Right cardiac atrium (tissue), 5 donors: ENCODE results near the gene CRYBB3. TPM values are rescaled to one million over a fixed set of nuclear protein-coding genes. Genes with fewer than 3 reads are reported as not detected.
"Not testable (repeated sequence)": the region's sequence is repeated elsewhere in the genome, so short reads cannot be mapped to it uniquely, and the experiment has no call there.

Experiments used
- ATAC-seq, 2 donors: fragments of 200-7000 bp; cut with Tn5 transposase; one replicate each; pipeline versions ENCODE4 v1.8.0 to v1.9.1; 2020; ENCODE audit warnings: moderate library complexity in 2 of 2, mild to moderate bottlenecking in 1 of 2
- DNase-seq, 3 donors: peaks; one replicate each; pipeline ENCODE4 v3.0.0-alpha.2; 2020
- H3K27ac ChIP-seq: one replicate; pipeline ENCODE4 v1.5.1; 2013; ENCODE audit warnings: mild to moderate bottlenecking, low read length, control low read depth, moderate library complexity
- H3K27me3 ChIP-seq: one replicate; pipeline ENCODE4 v1.6.1; 2013; ENCODE audit not compliant: control insufficient read depth, insufficient read depth
- H3K4me1 ChIP-seq: one replicate; pipeline ENCODE4 v1.6.1; 2013; ENCODE audit warnings: low read length; ENCODE audit not compliant: control insufficient read depth, insufficient read depth
- H3K4me3 ChIP-seq: one replicate; pipeline ENCODE4 v1.5.1; 2013; ENCODE audit warnings: low read length, control low read depth
- H3K9me3 ChIP-seq: one replicate; pipeline ENCODE4 v1.6.1; 2013; ENCODE audit warnings: low read length; ENCODE audit not compliant: control insufficient read depth
- WGBS: extraction: QIAGEN DNeasy Blood & Tissue Kit; methylation state at CpG from one replicate; pipeline ENCODE4 v1.1.7; 2013; 5-methylcytosine and 5-hydroxymethylcytosine counted together
- intact Hi-C, 4 donors: fragments of 100-400 bp; cut with DNase I; formaldehyde crosslinking; loops; one replicate each; pipeline versions ENCODE4 v1.11.0 to v1.14.0; 2022 to 2023
- polyA plus RNA-seq: library from polyadenylated mRNA; stranded (reverse); fragments of 200-250 nt; gene quantifications from one replicate; pipeline ENCODE4 v1.2.3, GENCODE V29; 2013
- total RNA-seq, 4 donors: library from RNA; stranded (reverse); fragmentation: NEBNext Ultra II Directional; extraction: Animal tissue kit (Norgen Biotek cat#: 25700); gene quantifications; one replicate each; pipeline ENCODE4 v1.2.1, GENCODE V29; 2021
- donor health status: healthy with polysubstance abuse.
- donor health status: DM: no; HTN: yes; CAD: no.
- donor health status: DM: no; HTN: no; CAD: no.
- donor health status: DM: no; HTN: yes; CAD: no; lungs with severe emphysema.
- donor health status: DM: yes; HTN: yes; CAD: no.

Gene CRYBB3
- total and polyA plus RNA-seq, 5 donors, result 0.11 TPM; not detected in 4

DNA sequence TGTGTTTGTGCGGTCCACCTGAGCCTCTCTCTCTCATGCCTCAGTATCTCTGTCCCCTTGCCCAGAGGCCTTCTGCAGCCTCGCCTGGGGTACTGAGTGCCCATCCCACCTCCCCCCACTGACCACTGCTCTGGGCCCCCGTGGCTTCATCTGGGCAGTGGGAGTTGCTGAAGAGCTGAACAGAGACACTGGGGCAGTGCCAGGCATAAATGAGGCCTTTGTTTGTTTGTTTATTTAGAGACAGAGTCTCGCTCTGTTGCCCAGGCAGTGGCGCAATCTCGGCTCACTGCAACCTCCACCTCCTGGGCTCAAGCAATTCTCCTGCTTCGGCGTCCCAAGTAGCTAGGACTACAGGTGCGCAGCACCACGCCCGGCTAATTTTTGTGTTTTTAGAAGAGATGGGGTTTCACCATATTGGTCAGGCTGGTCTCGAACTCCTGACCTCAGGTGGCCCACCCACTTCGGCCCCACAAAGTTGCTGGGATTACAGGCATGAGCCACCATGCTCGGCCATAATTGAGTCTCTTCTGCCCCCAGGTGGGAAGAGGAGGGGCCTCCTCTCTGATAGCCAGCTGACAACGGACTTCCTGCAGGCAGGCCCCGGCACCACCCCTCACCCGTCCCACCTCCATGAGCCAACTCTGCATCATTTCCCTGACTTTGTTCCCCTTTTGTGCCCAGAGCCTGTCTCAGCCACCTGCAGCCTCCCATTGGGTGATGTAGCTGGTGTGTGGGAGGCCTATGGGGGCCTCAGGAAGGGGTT, 9.3 kb downstream of the CRYBB3 start:
- ATAC-seq (no peak), DNase-seq (no peak)
- no peak overlapping the region for H3K4me3 ChIP-seq
- WGBS, result 72% methylated on average over 17 of the region's 17 CpGs
- no peaks in the 10 kb centered on the region for H3K4me1 ChIP-seq
- intact Hi-C loops, result no loop called here
- H3K27ac ChIP-seq, result no peak overlapping the region
- no peaks in the 10 kb centered on the region for H3K9me3 ChIP-seq
- H3K27me3 ChIP-seq, result no peaks in the 10 kb centered on the region

DNA sequence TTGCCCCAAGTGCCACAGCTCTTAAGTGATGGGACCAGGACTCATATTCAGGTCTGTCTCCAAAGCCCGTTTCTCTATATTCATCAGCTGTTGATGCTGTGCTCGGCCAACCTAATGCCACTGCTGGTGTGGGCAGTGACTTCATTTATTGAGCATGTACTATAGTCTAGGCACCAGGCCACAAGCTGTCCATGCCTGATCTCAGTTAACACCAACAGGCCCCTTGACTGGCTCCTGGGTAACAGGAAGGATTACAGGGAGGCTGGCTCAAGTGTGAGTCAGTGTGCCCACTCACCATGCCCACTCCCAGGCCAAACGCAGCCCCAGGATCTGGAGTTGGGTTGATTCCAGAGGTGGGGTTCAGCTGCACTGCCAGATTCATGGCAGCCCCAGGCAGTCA, 11.1 kb downstream of the CRYBB3 start:
- no peak overlapping the region for H3K4me3 ChIP-seq
- ATAC-seq, result no peak
- no peaks in the 10 kb centered on the region for H3K27me3 ChIP-seq
- no peak overlapping the region for H3K27ac ChIP-seq
- no peaks in the 10 kb centered on the region for H3K9me3 ChIP-seq
- H3K4me1 ChIP-seq, result no peaks in the 10 kb centered on the region
- 89% methylated on average over 3 of the region's 3 CpGs for WGBS
- DNase-seq, result no peak
- intact Hi-C loops, result no loop called here

DNA sequence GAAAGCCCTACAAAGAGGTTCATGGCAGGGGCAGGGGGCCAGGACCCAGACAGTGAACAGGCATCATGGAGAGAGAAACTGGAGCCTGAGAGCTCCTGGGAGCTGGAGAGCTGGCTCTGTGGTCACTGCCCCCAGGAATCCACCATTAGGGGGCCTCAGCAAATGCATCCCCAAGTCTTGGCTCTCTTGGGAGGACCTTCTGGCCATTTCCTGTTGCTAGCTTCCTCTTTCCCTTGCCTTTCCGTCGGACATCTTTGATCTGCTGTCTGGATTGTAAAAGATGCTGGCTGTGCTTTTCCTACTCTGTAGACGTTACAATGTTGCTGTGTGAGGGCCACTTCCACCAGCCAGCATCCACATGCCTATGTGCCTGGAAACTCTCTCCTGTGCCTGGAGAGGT, 12.7 kb downstream of the CRYBB3 start:
- Histone ChIP-seq H3K27ac (no peak overlapping the region), H3K9me3 (no peaks in the 10 kb centered on the region), H3K27me3 (no peaks in the 10 kb centered on the region), H3K4me1 (no peaks in the 10 kb centered on the region), H3K4me3 (no peak overlapping the region)
- DNase-seq, result no peak
- ATAC-seq, result no peak
- 31% methylated on average over 3 of the region's 3 CpGs for WGBS
- intact Hi-C loops, result no loop called here

DNA sequence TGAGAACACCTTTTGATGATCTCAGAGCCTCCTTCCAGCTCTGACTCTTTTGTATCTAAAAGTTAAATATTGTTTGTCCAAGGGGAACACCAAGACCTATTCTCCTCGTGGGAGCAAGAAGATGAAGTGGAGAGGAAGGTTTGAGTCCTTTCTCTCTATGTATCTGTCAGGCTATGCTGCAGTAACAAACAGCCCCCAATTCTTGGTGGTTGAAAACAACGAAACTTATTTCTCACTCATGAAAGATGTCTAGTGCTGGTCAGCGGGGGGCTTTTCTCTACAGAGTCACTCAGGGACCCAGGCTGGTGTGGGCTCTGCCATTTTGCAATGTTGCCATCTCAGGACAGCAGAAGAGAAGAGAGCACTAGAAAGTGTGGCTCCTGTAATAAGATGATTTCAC, 13.6 kb downstream of the CRYBB3 start:
- H3K9me3 ChIP-seq, result no peaks in the 10 kb centered on the region
- WGBS, result 74% methylated on average over 3 of the region's 3 CpGs
- intact Hi-C loops, result no loop called here
- ATAC-seq (no peak), DNase-seq (no peak)
- no peak overlapping the region for H3K4me3 ChIP-seq
- H3K27me3 ChIP-seq, result no peaks in the 10 kb centered on the region
- H3K27ac ChIP-seq, result no peak overlapping the region
- H3K4me1 ChIP-seq, result no peaks in the 10 kb centered on the region

DNA sequence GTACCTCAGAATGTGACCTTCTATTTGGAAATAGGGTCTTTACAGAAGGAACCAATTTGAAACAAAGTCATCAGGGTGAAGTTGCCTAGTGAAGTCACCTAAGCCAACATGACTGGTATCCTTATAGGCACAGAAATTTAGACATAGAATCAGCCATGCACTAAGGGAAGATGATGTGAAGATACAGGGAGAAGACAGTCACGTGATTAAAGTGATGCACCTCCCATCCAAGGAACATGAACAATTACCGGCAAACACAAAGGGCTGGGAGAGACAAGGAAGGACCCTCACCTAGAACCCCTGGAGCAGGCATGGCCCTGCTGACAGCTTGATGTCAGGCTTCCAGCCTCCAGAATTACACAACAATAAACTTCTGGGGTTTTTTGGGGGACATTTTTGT, 16.6 kb downstream of the CRYBB3 start:
- WGBS, result 72% methylated on average over 2 of the region's 2 CpGs
- ATAC-seq (no peak), DNase-seq (no peak)
- Histone ChIP-seq H3K27ac (no peak overlapping the region), H3K27me3 (no peaks in the 10 kb centered on the region), H3K4me3 (no peak overlapping the region), H3K4me1 (no peaks in the 10 kb centered on the region), H3K9me3 (no peaks in the 10 kb centered on the region)
- intact Hi-C loops, result no loop called here

DNA sequence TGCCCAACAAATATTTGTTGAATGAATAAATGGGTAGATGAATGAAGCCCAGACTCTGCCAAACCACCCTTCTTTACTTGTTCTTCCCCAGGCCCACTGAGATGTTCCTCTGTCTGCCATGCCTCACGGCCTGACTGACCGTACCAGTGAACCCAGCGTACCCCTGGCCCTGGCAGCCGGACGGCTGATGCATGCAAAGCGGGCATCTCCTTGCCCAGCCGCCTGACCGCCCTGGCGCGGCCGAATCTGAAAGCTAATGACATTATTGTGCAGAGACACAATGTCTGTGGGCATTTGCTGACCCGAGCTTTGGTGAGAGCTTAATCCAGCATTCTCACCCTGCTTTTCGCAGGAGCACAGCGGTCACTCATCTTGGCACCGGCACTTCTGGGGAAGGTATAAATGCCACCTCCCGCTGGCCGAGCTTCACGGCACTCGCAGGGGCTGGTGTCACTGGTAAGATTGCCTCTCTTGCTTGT, 19.6 kb downstream of the CRYBB3 start, which contains the start of gene CRYBB2:
Gene CRYBB2, plus strand, starts transcription at position 429 of the 479 bp plus-strand sequence. CDS start 1,791 bp downstream, outside the sequence.
- no peak within 1 kb of the TSS for H3K27ac ChIP-seq
- H3K4me3 ChIP-seq, result no peak within 1 kb of the TSS
- ATAC-seq, result no peak
- H3K9me3 ChIP-seq, result no peaks in the 10 kb centered on the region
- 86% methylated on average over 19 of the region's 19 CpGs for WGBS
- no peak for DNase-seq
- no peaks in the 10 kb centered on the region for H3K27me3 ChIP-seq
- no peaks in the 10 kb centered on the region for H3K4me1 ChIP-seq
- intact Hi-C loops, result no loop called here

DNA sequence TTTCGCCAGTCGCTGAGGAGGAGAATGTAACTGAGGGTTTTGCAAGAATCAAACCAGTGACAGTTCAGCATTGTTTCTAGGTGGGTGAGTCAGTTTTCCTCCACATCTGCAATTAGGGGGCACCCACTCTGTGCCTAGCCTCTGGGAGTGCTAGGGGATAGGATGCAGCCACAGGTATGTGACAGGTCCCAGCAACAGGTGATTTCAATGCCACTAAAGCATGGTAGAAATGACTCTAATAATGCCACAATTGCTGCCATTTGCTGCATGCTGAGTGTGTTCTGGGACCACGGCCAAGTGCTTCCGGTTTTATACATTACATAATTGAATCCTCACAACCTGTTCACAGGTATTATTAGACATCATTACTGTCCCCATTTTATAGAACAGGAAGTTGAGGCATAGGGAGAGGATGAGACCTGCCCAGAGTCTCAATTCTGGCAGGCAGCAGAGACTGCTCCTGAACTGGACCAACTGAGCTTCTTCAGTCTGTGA, 20.3 kb downstream of the CRYBB3 start:
- ATAC-seq (peak in 1 of 2 donors; percentile 26), DNase-seq (no peak)
- 53% methylated on average over 4 of the region's 4 CpGs for WGBS
- H3K27me3 ChIP-seq, result no peaks in the 10 kb centered on the region
- no peaks in the 10 kb centered on the region for H3K4me1 ChIP-seq
- no peak overlapping the region for H3K27ac ChIP-seq
- intact Hi-C loops, result no loop called here
- no peak overlapping the region for H3K4me3 ChIP-seq
- no peaks in the 10 kb centered on the region for H3K9me3 ChIP-seq

DNA sequence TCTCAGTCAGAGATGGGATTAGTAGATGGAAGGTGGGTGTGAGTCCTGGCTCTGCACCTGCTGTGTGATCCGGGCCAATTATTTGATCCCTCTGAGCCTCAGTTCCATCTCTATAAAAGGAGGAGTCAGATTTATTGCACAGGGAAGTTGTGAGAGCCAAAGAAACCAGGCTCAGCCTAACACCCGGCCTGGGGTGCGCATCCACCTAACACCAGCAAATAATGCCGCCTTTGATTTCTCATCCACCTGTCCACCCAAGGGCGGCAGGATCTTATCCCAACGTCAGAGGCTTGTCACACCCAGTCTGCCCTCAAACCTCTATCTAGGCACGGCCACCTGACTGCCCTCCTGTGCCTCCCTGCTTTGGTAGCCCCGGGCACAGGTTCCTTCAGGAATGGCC, 22.1 kb downstream of the CRYBB3 start:
- DNase-seq, result no peak
- 78% methylated on average over 8 of the region's 8 CpGs for WGBS
- Histone ChIP-seq H3K27me3 (no peaks in the 10 kb centered on the region), H3K9me3 (no peaks in the 10 kb centered on the region), H3K27ac (no peak overlapping the region), H3K4me3 (no peak overlapping the region), H3K4me1 (no peaks in the 10 kb centered on the region)
- ATAC-seq, result no peak
- intact Hi-C loops, result no loop called here

DNA sequence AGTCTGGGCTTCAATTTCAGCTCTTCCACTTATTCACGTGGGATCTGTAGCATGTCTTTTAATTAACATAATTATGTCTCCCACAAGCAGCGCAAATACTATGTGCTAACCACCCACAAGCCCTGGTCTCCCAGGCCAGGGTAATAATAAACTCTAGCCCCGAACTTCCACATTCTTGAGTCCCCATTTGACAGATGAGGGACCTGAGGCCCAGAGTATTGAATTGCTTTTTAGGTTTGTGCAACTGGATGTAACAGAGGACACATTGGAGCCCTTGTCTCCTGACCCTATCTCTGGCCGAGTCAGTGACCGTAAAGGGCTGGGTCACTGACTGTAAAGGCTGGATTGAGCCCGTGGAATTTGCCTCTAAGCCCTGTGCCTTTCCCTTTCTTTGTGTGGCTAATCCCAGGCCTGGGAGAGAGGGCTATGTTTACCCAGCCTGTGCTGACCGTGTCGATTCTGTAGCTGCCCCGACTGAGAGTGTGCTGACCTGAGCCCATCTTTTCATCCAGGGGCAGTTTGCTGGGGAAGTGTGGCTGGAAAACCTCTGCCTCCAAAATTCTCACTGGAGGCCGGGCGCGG, 23.7 kb downstream of the CRYBB3 start:
- H3K27ac ChIP-seq, result no peak overlapping the region
- no peaks in the 10 kb centered on the region for H3K9me3 ChIP-seq
- DNase-seq, result no peak
- no peaks in the 10 kb centered on the region for H3K27me3 ChIP-seq
- intact Hi-C loops, result no loop called here
- no peaks in the 10 kb centered on the region for H3K4me1 ChIP-seq
- no peak for ATAC-seq
- WGBS, result 79% methylated on average over 12 of the region's 12 CpGs
- H3K4me3 ChIP-seq, result no peak overlapping the region

DNA sequence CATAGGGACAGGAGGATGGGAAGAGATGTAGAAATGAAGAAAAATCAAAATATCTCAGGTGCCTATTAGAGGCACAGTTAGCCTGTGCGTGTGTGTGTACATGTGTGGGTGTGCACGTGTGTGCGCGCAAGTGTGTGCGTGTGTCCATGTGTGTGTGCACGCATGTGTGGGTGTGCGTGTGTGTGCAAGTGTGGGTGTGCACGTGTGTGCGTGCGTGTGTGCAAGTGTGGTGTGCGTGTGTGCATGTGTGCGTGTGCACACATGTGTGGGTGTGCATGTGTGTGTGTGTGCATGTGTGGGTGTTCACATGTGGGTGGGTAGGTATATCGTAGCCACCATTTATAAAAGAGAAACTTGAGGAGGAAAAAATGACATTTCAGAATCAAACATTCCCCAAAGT, 29.2 kb downstream of the CRYBB3 start:
- H3K4me3 ChIP-seq, result no peak overlapping the region
- ATAC-seq (no peak), DNase-seq (no peak)
- no peaks in the 10 kb centered on the region for H3K27me3 ChIP-seq
- no peaks in the 10 kb centered on the region for H3K9me3 ChIP-seq
- WGBS, result 96% methylated on average over 13 of the region's 13 CpGs
- no peak overlapping the region for H3K27ac ChIP-seq
- H3K4me1 ChIP-seq, result no peaks in the 10 kb centered on the region
- intact Hi-C loops, result no loop called here

DNA sequence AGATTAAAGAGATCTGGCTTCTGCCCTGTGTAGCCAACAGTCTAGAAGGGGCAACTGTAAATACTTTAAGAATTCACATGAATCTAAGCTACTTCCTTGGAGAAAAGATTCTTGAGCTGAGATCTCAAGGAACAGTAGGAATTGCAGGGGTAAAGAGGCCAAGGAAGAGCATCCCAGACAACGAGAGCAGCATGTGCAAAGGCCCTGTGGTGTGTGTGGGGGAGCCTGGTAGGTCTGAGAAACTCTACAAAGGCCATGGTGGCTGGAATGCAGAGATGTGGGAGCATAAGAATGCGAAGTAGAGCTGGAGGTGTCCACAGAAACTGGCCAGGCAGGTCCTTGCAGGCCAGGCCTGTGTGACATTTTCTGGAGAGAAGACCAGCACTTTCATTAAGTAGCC, 31.1 kb downstream of the CRYBB3 start:
- H3K4me1 ChIP-seq, H3K27ac ChIP-seq, H3K27me3 ChIP-seq, ATAC-seq, intact Hi-C loops, DNase-seq, H3K4me3 ChIP-seq, H3K9me3 ChIP-seq: not testable (repeated sequence)
- WGBS, result 75% methylated on average over 2 of the region's 2 CpGs
